ENCODE data around the gene ABCC8.

Gene ABCC8

DNA sequence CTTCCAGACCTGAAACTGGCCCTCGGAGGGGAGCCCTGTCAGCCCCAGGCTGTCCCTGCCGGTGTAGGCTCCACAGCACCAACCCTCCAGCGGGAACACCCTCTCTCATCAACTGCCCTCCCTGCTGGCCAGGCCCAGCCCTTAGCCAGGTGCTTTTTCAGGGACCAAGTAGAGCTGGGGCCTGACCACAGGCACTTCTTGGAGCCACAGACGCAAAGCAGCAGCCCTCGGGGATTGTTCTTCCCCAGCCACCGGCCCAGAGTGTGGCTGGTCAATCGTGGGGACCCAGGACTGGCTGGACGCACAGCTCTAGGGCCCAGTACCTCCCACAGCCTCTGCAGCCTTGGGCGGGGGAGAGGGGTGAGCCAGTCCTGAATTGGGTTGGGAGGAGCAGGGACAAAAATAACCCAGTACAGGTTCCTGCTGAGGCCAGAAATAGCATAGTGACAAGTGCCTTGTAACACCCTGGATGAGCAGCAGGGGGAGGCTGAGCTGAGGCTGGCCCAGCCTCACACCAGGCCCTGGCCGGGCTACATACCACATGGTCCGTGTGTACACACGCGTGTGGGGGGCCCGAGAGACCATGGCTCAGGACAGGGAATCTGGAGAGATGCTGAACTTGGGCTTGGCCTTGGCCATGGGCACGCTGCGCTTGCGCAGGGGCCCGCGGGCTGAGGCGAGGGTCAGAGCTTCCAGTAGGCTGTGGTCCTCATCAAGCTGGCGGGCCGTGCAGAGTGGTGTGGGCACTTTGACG, 90.1 kb downstream of the ABCC8 start:
- Histone ChIP-seq H3K9me3 (ENCODE audit: control insufficient read depth in 2 of 2, low read length in 2 of 2) (no peaks in the 10 kb centered on the region), H3K36me3 (ENCODE audit: control insufficient read depth in 2 of 2, insufficient read depth in 2 of 2, low read length in 2 of 2) (no peaks in the 10 kb centered on the region), H3K27me3 (ENCODE audit: control insufficient read depth in 1 of 2, insufficient read depth in 2 of 2, low read length in 2 of 2) (peaks cover 0 to 5% of the 10 kb centered on the region in 2 donors), H3K4me3 (ENCODE audit: low read length in 2 of 2) (no peak overlapping the region), H3K27ac (ENCODE audit: low read length) (no peak overlapping the region), H3K9ac (ENCODE audit: low read length in 2 of 2) (no peak overlapping the region), H3K4me1 (ENCODE audit: control insufficient read depth, insufficient read depth, low read length) (peaks cover 17% of the 10 kb centered on the region)

DNA sequence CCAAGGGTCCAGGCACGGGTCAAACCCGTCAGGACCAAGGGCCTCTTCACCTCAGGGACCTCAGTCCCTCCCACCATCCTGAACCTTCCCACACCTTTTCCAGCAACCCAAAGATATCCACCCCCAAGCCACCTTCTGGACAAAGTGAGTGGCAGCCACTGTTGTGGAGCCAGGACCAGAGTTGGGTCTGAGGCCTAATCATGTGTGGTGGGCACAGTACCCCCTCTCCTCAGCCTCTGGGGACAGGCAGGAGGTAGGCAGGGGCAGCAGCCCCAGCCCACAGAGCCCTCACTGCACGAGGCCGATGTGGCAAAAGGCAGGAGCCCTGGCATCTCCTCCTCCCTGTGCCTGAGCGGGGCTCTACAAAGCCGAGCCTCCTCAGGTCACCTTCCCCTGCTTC, 90.7 kb downstream of the ABCC8 start:
- no peaks in the 10 kb centered on the region for H3K9me3 ChIP-seq (ENCODE audit: control insufficient read depth in 2 of 2, low read length in 2 of 2)
- peaks cover 0 to 5% of the 10 kb centered on the region in 2 donors for H3K27me3 ChIP-seq (ENCODE audit: control insufficient read depth in 1 of 2, insufficient read depth in 2 of 2, low read length in 2 of 2)
- H3K9ac ChIP-seq (ENCODE audit: low read length in 2 of 2): no peak overlapping the region
- H3K36me3 ChIP-seq (ENCODE audit: control insufficient read depth in 2 of 2, insufficient read depth in 2 of 2, low read length in 2 of 2): no peaks in the 10 kb centered on the region
- H3K27ac ChIP-seq (ENCODE audit: low read length): no peak overlapping the region
- no peak overlapping the region for H3K4me3 ChIP-seq (ENCODE audit: low read length in 2 of 2)
- H3K4me1 ChIP-seq (ENCODE audit: control insufficient read depth, insufficient read depth, low read length): peaks cover 17% of the 10 kb centered on the region

- peaks cover 17% of the 10 kb centered on the region for H3K4me1 ChIP-seq (ENCODE audit: control insufficient read depth, insufficient read depth, low read length)
- no peak overlapping the region for H3K27ac ChIP-seq (ENCODE audit: low read length)
- peaks cover 0 to 5% of the 10 kb centered on the region in 2 donors for H3K27me3 ChIP-seq (ENCODE audit: control insufficient read depth in 1 of 2, insufficient read depth in 2 of 2, low read length in 2 of 2)
- H3K9me3 ChIP-seq (ENCODE audit: control insufficient read depth in 2 of 2, low read length in 2 of 2): no peaks in the 10 kb centered on the region
- no peak overlapping the region for H3K9ac ChIP-seq (ENCODE audit: low read length in 2 of 2)
- no peaks in the 10 kb centered on the region for H3K36me3 ChIP-seq (ENCODE audit: control insufficient read depth in 2 of 2, insufficient read depth in 2 of 2, low read length in 2 of 2)
- no peak overlapping the region for H3K4me3 ChIP-seq (ENCODE audit: low read length in 2 of 2)
Measured at GRCh38 chr11:17385492-17385891, 91.2 kb downstream of the ABCC8 start.

- no peak overlapping the region for H3K9ac ChIP-seq (ENCODE audit: low read length in 2 of 2)
- peaks cover 0 to 2% of the 10 kb centered on the region in 2 donors for H3K36me3 ChIP-seq (ENCODE audit: control insufficient read depth in 2 of 2, insufficient read depth in 2 of 2, low read length in 2 of 2)
- H3K9me3 ChIP-seq (ENCODE audit: control insufficient read depth in 2 of 2, low read length in 2 of 2): no peaks in the 10 kb centered on the region
- peaks cover 12% of the 10 kb centered on the region for H3K4me1 ChIP-seq (ENCODE audit: control insufficient read depth, insufficient read depth, low read length)
- peaks cover 0 to 5% of the 10 kb centered on the region in 2 donors for H3K27me3 ChIP-seq (ENCODE audit: control insufficient read depth in 1 of 2, insufficient read depth in 2 of 2, low read length in 2 of 2)
- no peak overlapping the region for H3K27ac ChIP-seq (ENCODE audit: low read length)
- no peak overlapping the region for H3K4me3 ChIP-seq (ENCODE audit: low read length in 2 of 2)
Measured at GRCh38 chr11:17384002-17384511, 92.6 kb downstream of the ABCC8 start.

DNA sequence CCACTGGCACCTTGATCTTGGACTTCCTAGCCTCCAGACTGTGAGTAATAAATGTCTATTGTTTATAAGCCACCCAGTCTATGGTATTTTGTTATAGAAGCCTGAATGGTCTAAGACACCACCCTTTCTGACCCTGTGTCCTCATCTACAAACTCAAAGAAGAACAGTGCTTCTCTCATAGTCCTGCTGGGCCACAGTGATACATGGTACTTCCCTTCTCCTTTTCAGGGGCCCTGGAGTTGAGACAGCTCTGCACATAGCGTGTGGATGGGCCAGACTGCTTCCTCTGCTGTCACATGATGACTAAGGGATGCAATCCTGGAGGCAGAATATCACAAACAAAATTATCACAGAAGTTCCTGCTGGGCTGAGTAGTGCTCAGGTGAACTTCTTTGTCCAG, 93.2 kb downstream of the ABCC8 start:
- H3K27ac ChIP-seq (ENCODE audit: low read length): no peak overlapping the region

GRCh38 chr11:17382046-17382728, 94.5 kb downstream of the ABCC8 start:
- Histone ChIP-seq H3K4me1 (ENCODE audit: control insufficient read depth, insufficient read depth, low read length) (peaks cover 8% of the 10 kb centered on the region), H3K36me3 (ENCODE audit: control insufficient read depth in 2 of 2, insufficient read depth in 2 of 2, low read length in 2 of 2) (peaks cover 3 to 5% of the 10 kb centered on the region in 2 donors), H3K27me3 (ENCODE audit: control insufficient read depth in 1 of 2, insufficient read depth in 2 of 2, low read length in 2 of 2) (no peaks in the 10 kb centered on the region), H3K9me3 (ENCODE audit: control insufficient read depth in 2 of 2, low read length in 2 of 2) (no peaks in the 10 kb centered on the region), H3K4me3 (ENCODE audit: low read length in 2 of 2) (no peak overlapping the region), H3K9ac (ENCODE audit: low read length in 2 of 2) (no peak overlapping the region), H3K27ac (ENCODE audit: low read length) (no peak overlapping the region)

More for the DNA sequence above, 93.2 kb downstream of the ABCC8 start:
- H3K36me3 ChIP-seq (ENCODE audit: control insufficient read depth in 2 of 2, insufficient read depth in 2 of 2, low read length in 2 of 2): peaks cover 0 to 5% of the 10 kb centered on the region in 2 donors
- H3K27me3 ChIP-seq (ENCODE audit: control insufficient read depth in 1 of 2, insufficient read depth in 2 of 2, low read length in 2 of 2): peaks cover 0 to 5% of the 10 kb centered on the region in 2 donors
- no peak overlapping the region for H3K9ac ChIP-seq (ENCODE audit: low read length in 2 of 2)
- no peaks in the 10 kb centered on the region for H3K9me3 ChIP-seq (ENCODE audit: control insufficient read depth in 2 of 2, low read length in 2 of 2)
- peaks cover 9% of the 10 kb centered on the region for H3K4me1 ChIP-seq (ENCODE audit: control insufficient read depth, insufficient read depth, low read length)
- no peak overlapping the region for H3K4me3 ChIP-seq (ENCODE audit: low read length in 2 of 2)

GRCh38 chr11:17381156-17381555, 95.5 kb downstream of the ABCC8 start:
- Histone ChIP-seq H3K36me3 (ENCODE audit: control insufficient read depth in 2 of 2, insufficient read depth in 2 of 2, low read length in 2 of 2) (peaks cover 3 to 5% of the 10 kb centered on the region in 2 donors), H3K4me3 (ENCODE audit: low read length in 2 of 2) (no peak overlapping the region), H3K27ac (ENCODE audit: low read length) (no peak overlapping the region), H3K4me1 (ENCODE audit: control insufficient read depth, insufficient read depth, low read length) (peaks cover 2% of the 10 kb centered on the region), H3K9me3 (ENCODE audit: control insufficient read depth in 2 of 2, low read length in 2 of 2) (no peaks in the 10 kb centered on the region), H3K27me3 (ENCODE audit: control insufficient read depth in 1 of 2, insufficient read depth in 2 of 2, low read length in 2 of 2) (no peaks in the 10 kb centered on the region), H3K9ac (ENCODE audit: low read length in 2 of 2) (no peak overlapping the region)

GRCh38 chr11:17379383-17380180, 97.1 kb downstream of the ABCC8 start:
- Histone ChIP-seq H3K9me3 (ENCODE audit: control insufficient read depth in 2 of 2, low read length in 2 of 2) (no peaks in the 10 kb centered on the region), H3K36me3 (ENCODE audit: control insufficient read depth in 2 of 2, insufficient read depth in 2 of 2, low read length in 2 of 2) (peaks cover 3 to 5% of the 10 kb centered on the region in 2 donors), H3K27ac (ENCODE audit: low read length) (no peak overlapping the region), H3K4me3 (ENCODE audit: low read length in 2 of 2) (no peak overlapping the region), H3K4me1 (ENCODE audit: control insufficient read depth, insufficient read depth, low read length) (no peaks in the 10 kb centered on the region), H3K9ac (ENCODE audit: low read length in 2 of 2) (no peak overlapping the region), H3K27me3 (ENCODE audit: control insufficient read depth in 1 of 2, insufficient read depth in 2 of 2, low read length in 2 of 2) (no peaks in the 10 kb centered on the region)

DNA sequence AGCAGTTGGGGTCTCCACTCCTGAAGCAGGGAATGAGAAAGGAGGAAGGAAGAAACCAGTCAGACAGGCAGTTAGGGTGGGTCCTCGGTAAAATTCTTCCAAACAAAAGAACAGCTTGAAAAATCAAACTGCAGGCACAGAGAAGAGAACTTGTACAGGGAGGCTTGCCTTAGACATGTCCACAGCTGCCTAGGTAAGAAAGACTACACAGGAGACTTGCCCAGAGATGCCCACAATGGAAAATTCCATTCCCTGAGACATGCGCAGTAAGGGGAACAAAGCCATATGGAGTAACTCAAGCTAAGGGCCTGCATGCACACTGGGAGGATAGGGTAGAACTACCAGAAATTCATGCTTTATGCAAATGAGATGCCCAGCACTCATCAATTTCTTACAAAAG, 98.0 kb downstream of the ABCC8 start:
- Histone ChIP-seq H3K4me1 (ENCODE audit: control insufficient read depth, insufficient read depth, low read length) (no peaks in the 10 kb centered on the region), H3K27ac (ENCODE audit: low read length) (no peak overlapping the region), H3K9me3 (ENCODE audit: control insufficient read depth in 2 of 2, low read length in 2 of 2) (peaks cover 0 to under 1% of the 10 kb centered on the region in 2 donors), H3K9ac (ENCODE audit: low read length in 2 of 2) (no peak overlapping the region), H3K27me3 (ENCODE audit: control insufficient read depth in 1 of 2, insufficient read depth in 2 of 2, low read length in 2 of 2) (no peaks in the 10 kb centered on the region), H3K4me3 (ENCODE audit: low read length in 2 of 2) (no peak overlapping the region), H3K36me3 (ENCODE audit: control insufficient read depth in 2 of 2, insufficient read depth in 2 of 2, low read length in 2 of 2) (peaks cover 3 to 8% of the 10 kb centered on the region in 2 donors)

GRCh38 chr11:17376493-17376892, 100.2 kb downstream of the ABCC8 start:
- peaks cover 13 to 22% of the 10 kb centered on the region in 2 donors for H3K9me3 ChIP-seq (ENCODE audit: control insufficient read depth in 2 of 2, low read length in 2 of 2)
- H3K4me1 ChIP-seq (ENCODE audit: control insufficient read depth, insufficient read depth, low read length): no peaks in the 10 kb centered on the region
- no peak overlapping the region for H3K9ac ChIP-seq (ENCODE audit: low read length in 2 of 2)
- H3K27ac ChIP-seq (ENCODE audit: low read length): no peak overlapping the region
- H3K27me3 ChIP-seq (ENCODE audit: control insufficient read depth in 1 of 2, insufficient read depth in 2 of 2, low read length in 2 of 2): no peaks in the 10 kb centered on the region
- H3K36me3 ChIP-seq (ENCODE audit: control insufficient read depth in 2 of 2, insufficient read depth in 2 of 2, low read length in 2 of 2): peaks cover 24% of the 10 kb centered on the region in 2 donors
- no peak overlapping the region for H3K4me3 ChIP-seq (ENCODE audit: low read length in 2 of 2)
